Measurements from ENCODE around the gene CACNB2.

Gene CACNB2

DNA sequence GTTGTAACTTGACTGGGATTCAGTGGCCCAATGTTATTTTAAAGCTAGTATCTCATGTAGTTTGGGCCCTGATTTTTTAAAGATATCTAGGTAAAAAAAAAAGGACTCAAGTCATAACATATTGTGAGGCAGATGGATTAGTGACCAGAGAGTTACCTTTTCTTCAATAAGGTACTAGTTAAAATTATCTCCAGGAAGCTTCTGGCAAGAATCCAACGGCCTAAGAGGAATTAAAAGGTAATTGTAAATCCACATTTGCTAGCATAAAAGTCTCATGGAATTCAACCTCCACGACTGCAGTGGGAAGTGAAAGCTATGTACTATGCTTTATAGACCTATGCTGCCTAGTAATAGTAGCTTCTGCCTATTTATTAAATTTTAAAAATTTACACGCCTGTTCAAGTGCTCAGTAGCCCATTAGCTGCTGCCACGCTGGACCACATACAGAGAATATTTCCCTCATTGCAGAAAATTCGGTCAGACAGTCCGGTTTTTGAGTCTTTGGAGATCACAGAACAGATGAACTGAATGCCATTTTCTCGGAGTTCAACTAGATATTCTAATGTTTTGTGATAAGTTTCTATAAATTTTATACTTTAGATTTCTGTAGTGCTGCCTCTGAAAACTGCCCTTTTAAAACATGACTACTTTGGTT, 392.8 kb downstream of the CACNB2 start:
- no peak for TF ChIP-seq JUND (IDR thresholded peaks at IDR 0.05; ENCODE audit: low read depth)
- in situ Hi-C loops (cut with HindIII; ENCODE audit: low pct_unique_long_range_greater_than_20kb, low sequenced_read_pairs), result no loop called here
- no peak for DNase-seq (ENCODE audit: low read depth in 1 of 2, low spot score in 1 of 2)

DNA sequence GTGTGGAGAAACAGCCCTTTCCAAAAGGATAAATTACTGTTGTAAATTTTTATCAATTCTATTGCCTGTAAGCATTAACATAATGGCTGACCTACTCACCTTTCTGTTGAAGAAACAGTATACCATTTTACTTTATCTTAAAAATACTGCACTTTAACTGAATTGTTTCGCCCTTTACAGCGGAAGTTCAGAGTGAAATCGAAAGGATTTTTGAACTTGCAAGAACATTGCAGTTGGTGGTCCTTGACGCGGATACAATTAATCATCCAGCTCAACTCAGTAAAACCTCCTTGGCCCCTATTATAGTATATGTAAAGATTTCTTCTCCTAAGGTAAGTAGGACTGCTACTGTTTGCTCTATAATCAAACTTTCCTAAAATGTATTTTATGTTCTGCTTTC, 393.7 kb downstream of the CACNB2 start:
- DNase-seq (ENCODE audit: low read depth in 1 of 2, low spot score in 1 of 2), result no peak
- in situ Hi-C loops (cut with HindIII; ENCODE audit: low pct_unique_long_range_greater_than_20kb, low sequenced_read_pairs), result no loop called here
- TF ChIP-seq JUND (IDR thresholded peaks at IDR 0.05; ENCODE audit: low read depth), result no peak

DNA sequence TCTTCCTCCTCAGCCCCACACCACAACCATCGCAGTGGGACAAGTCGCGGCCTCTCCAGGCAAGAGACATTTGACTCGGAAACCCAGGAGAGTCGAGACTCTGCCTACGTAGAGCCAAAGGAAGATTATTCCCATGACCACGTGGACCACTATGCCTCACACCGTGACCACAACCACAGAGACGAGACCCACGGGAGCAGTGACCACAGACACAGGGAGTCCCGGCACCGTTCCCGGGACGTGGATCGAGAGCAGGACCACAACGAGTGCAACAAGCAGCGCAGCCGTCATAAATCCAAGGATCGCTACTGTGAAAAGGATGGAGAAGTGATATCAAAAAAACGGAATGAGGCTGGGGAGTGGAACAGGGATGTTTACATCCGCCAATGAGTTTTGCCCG, 399.1 kb downstream of the CACNB2 start:
- no peak for DNase-seq (ENCODE audit: low read depth in 1 of 2, low spot score in 1 of 2)
- in situ Hi-C loops (cut with HindIII; ENCODE audit: low pct_unique_long_range_greater_than_20kb, low sequenced_read_pairs), result no loop called here
- no peak for TF ChIP-seq JUND (IDR thresholded peaks at IDR 0.05; ENCODE audit: low read depth)

DNA sequence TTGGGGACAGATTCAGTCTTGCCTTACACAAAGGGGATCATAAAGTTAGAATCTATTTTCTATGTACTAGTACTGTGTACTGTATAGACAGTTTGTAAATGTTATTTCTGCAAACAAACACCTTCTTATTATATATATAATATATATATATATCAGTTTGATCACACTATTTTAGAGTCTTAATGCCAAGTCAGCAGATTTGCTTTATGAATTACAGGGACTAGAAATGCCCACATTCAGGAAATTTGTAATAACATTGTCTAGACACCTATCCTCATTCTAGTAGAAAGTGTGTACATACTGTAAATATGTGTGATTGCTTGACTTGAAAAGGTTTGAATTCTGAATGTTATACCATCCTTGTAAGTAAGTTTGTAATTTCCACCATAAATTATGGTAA, 400.0 kb downstream of the CACNB2 start:
- TF ChIP-seq JUND (IDR thresholded peaks at IDR 0.05; ENCODE audit: low read depth), result no peak
- in situ Hi-C loops (cut with HindIII; ENCODE audit: low pct_unique_long_range_greater_than_20kb, low sequenced_read_pairs), result no loop called here
- DNase-seq (ENCODE audit: low read depth in 1 of 2, low spot score in 1 of 2), result no peak

DNA sequence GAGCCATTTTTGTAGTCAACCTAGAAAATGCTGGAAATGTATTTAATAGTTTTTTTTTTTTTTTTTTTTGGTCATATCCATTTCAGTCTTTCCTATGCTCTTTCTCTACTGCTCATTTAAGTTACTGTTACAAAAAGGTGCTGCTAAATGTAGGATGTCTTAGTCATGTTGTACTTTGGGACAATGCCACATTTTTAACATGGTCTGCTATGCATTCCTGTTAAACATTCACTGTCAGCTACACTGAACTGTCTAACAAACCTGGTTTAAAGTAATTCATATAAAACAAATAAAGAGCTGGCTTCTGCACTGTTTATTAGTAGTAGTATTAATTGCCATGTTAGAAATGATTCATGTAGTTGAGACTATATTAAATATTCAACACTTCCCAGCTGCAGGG, 402.6 kb downstream of the CACNB2 start:
- in situ Hi-C loops (cut with HindIII; ENCODE audit: low pct_unique_long_range_greater_than_20kb, low sequenced_read_pairs), result no loop called here
- DNase-seq (ENCODE audit: low read depth in 1 of 2, low spot score in 1 of 2), result no peak
- TF ChIP-seq JUND (IDR thresholded peaks at IDR 0.05; ENCODE audit: low read depth), result no peak

DNA sequence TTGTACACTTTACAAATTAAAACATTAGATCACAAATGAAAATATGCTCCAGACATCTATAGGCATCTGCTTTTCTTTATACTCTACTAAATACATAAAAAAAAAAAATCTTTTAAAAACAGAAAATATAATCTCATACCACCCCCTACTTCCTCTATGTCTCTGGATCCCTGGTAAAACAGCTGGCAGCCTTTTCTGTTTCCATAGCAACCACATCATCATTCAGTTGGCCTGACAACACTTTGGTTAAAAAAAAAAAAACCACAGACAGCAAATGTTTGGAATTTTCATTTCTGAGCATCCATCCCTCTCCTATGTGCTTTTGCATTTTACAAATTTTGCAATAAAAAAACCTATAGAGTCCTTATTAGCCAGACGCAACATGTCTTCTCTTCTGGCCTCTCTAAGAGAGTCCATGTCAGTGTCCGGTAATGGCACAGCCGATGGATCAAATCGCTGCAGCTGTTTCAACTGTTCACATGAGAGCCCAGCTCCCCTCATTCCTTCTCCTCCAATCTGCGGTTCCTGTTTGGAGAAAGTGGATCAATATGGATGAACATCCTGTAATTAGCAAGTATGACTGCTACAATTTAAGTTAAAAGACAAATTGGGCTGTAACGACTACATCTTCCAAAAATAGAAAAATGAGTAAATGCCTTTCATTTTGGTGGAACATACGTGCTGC, 405.5 kb downstream of the CACNB2 start:
- no peak for DNase-seq (ENCODE audit: low read depth in 1 of 2, low spot score in 1 of 2)
- no peak for TF ChIP-seq JUND (IDR thresholded peaks at IDR 0.05; ENCODE audit: low read depth)
- in situ Hi-C loops (cut with HindIII; ENCODE audit: low pct_unique_long_range_greater_than_20kb, low sequenced_read_pairs), result no loop called here

DNA sequence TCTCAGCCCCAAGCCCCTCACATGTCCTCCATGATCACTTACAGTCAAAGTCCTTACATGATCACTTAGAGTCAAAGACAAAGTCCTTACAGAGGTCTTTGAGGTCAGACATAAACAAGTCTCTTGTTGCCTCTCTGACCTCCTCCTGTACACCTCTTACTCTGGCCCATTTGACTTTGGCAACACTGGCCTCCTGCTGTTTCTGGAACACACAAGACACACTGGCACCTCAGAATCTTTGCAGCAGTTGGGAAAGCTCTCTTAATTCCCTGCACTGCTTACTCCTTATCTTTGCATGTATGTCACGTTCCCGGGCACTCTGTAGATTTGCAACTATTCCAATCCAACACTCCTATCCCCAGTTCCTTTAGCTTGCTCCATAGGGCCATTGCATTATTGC, 408.9 kb downstream of the CACNB2 start:
- no peak for TF ChIP-seq JUND (IDR thresholded peaks at IDR 0.05; ENCODE audit: low read depth)
- in situ Hi-C loops (cut with HindIII; ENCODE audit: low pct_unique_long_range_greater_than_20kb, low sequenced_read_pairs), result no loop called here
- no peak for DNase-seq (ENCODE audit: low read depth in 1 of 2, low spot score in 1 of 2)

DNA sequence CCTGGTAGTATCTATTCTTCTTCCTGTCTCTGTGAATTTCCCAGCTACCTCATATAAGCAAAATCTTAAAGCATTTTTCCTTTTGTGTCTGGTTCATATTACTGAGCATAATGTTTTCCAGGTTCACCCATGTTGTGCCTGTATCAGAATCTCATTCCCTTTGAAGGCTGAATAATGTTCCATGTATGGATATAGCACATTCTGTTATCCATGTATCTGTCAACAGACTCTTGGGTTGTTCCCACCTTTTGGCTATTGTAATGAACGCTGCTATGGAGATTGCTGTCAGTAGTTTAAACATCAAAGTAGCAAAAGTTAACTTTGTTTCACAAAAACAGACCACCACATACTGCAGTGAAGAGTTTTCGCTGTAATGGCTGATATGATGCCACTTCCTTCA, 411.2 kb downstream of the CACNB2 start:
- no peak for TF ChIP-seq JUND (IDR thresholded peaks at IDR 0.05; ENCODE audit: low read depth)
- no peak for DNase-seq (ENCODE audit: low read depth in 1 of 2, low spot score in 1 of 2)
- in situ Hi-C loops (cut with HindIII; ENCODE audit: low pct_unique_long_range_greater_than_20kb, low sequenced_read_pairs), result no loop called here

DNA sequence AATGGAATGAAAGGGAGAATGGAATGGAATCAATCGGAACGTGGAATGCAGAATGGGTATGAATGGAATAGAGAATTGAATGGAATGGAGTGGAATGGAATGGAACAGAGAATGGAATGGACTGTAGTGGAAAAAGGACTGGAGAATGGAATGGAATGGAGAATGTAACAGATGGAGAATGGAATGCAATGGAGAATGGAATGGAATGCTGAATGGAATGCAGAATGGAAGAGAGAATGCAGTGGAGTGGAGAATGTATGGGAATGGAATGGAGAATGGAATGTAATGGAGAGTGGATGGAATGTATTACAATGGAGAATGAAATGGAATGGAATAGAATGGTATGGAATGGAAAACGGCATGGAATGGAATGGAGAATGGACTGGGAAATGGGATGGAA, 414.3 kb downstream of the CACNB2 start:
- in situ Hi-C loops (cut with HindIII; ENCODE audit: low pct_unique_long_range_greater_than_20kb, low sequenced_read_pairs), result no loop called here
- DNase-seq (ENCODE audit: low read depth in 1 of 2, low spot score in 1 of 2), result peak in 1 of 2 experiments; percentile 4
- TF ChIP-seq JUND (IDR thresholded peaks at IDR 0.05; ENCODE audit: low read depth), result no peak

DNA sequence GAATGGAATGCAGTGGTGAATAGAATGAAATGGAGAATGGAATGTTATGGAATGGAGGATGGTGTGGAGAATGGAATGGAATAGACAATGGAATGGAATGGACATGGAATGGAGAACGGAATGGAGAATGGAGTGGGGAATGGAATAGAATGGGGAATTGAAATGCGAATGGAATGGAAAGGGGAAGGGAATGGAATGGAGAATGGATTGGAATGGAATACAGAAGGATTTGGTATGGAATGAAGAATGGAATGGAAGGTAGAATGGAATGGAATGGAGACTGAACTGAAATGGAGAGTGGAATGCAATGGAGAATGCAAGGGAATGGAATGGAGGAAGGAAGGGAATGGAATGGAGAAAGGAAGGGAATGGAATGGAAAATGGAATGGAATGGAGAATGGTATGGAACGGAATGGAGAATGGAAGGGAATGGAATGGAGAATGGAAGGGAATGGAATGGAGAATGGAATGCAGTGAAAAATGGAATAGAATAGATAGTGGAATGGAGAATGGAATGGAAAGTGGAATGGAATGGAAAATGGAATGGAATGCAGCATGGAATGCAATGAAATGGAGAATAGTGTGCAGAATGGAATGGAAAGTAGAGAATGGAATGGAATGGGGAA, 416.4 kb downstream of the CACNB2 start:
- TF ChIP-seq JUND (IDR thresholded peaks at IDR 0.05; ENCODE audit: low read depth), result no peak
- no peak for DNase-seq (ENCODE audit: low read depth in 1 of 2, low spot score in 1 of 2)
- in situ Hi-C loops (cut with HindIII; ENCODE audit: low pct_unique_long_range_greater_than_20kb, low sequenced_read_pairs), result no loop called here

DNA sequence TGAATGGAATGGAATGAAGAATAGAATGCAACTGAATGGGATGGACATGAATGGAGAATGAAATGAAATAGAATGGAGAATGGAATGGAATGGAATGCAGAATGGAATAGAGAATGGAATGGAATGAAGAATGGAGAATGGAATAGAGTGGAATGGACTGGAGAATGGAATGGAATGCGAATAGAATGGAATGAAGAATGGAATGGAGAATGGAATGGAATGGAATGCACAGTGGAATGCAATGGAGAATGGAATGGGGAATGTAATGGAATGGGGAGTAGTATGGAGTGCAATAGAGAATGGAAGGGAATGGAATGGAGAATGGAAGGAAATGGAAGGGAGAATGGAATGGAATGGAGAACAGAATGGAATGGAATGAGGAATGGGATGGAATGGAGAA, 417.7 kb downstream of the CACNB2 start:
- TF ChIP-seq JUND (IDR thresholded peaks at IDR 0.05; ENCODE audit: low read depth), result no peak
- in situ Hi-C loops (cut with HindIII; ENCODE audit: low pct_unique_long_range_greater_than_20kb, low sequenced_read_pairs), result no loop called here
- DNase-seq (ENCODE audit: low read depth in 1 of 2, low spot score in 1 of 2), result no peak

DNA sequence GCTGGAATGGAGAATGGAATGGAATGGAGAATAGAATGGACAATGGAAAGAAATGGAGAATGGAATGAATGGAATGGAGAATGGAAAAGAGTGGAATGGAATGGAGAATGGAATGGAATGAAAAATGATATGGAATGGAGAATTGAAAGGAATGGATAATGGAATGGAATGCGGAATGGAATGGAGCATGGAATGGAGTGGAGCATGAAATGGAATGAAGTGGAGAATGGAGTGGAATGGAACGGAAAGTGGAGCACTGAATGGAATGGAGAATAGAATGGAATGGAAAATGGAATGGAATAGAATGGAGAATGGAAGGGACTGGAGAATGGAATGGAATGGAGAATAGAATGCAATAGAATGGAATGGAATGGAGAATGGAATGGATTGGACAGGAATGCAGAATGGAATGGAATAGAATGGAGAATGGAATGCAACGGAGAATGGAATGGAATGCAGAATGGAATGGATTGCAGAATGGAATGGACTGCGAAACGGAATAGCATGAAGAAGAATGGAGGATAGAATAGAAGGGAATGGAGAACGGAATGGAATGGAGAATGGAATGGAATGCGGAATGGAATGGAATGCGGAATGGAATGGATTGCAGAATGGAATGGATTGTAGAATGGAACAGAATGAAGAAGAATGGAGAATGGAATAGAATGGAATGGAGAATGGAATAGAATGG, 421.8 kb downstream of the CACNB2 start:
- DNase-seq (ENCODE audit: low read depth in 1 of 2, low spot score in 1 of 2), result peak in 1 of 2 experiments; percentile 3
- no peak for TF ChIP-seq JUND (IDR thresholded peaks at IDR 0.05; ENCODE audit: low read depth)
- in situ Hi-C loops (cut with HindIII; ENCODE audit: low pct_unique_long_range_greater_than_20kb, low sequenced_read_pairs), result no loop called here

Measured in T47D (cell line).